Measurements from ENCODE around the gene CD55.
"Not testable (repeated sequence)": the region's sequence is repeated elsewhere in the genome, so short reads cannot be mapped to it uniquely, and the experiment has no call there.

CD55 gene

DNA sequence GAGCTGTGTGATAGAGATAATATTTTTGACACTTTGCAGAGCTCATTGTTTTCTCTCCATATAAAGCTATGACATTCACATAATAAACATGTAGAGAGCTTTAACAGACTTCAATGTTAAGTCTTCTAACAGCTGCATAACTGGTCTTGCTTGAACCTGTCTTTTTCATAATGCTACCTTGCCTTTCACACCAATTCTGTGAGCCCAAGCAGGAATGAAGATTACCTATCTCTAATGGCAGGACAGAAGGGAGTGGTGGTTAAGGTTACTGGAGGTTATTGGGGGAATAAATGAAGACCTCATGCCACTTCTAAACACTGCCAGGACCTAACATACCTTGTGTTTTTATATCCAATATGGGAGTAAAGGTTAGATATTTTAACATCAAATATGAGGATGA, 2.3 kb upstream of the CD55 start:
- TF ChIP-seq SUZ12 (IDR thresholded peaks at IDR 0.05) (no peak), CTBP1 (IDR thresholded peaks at IDR 0.05; ENCODE audit: borderline replicate concordance) (no peak), ELF4 (IDR thresholded peaks at IDR 0.05) (no peak), HDGF (IDR thresholded peaks at IDR 0.05; ENCODE audit: borderline replicate concordance) (no peak)
- ChIA-PET CTCF (no interaction called here), POLR2A (interaction anchor here (1.6 kb wide), 1 partner anchor 9 kb away, joined by 4 read pairs; no protein-coding TSS in a partner anchor)
- DNase-seq (ENCODE audit: extremely low spot score): no peak

DNA sequence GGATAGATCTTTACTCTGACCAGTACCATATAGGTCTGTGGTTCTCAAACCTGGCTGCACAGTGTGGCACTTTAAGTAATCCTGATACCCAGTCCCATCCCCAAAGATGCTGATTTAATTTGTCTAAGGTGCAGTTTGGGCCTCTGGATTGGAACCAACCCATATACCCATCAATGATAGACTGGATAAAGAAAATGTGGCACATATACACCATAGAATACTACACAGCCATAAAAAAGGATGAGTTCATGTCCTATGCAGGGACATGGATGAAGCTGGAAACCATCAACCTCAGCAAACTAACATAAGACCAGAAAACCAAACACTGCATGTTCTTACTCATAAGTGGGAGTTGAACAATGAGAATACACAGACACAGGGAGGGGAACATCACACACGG, 1.4 kb upstream of the CD55 start:
- POLR2A ChIA-PET: interaction anchor here (1.6 kb wide), 1 partner anchor 10 kb away, joined by 4 read pairs; no protein-coding TSS in a partner anchor
- CTCF ChIA-PET: interaction anchor here (0.5 kb wide), 1 partner anchor 605 kb away, joined by 5 read pairs; no protein-coding TSS in a partner anchor
- DNase-seq (ENCODE audit: extremely low spot score): not testable (repeated sequence)

DNA sequence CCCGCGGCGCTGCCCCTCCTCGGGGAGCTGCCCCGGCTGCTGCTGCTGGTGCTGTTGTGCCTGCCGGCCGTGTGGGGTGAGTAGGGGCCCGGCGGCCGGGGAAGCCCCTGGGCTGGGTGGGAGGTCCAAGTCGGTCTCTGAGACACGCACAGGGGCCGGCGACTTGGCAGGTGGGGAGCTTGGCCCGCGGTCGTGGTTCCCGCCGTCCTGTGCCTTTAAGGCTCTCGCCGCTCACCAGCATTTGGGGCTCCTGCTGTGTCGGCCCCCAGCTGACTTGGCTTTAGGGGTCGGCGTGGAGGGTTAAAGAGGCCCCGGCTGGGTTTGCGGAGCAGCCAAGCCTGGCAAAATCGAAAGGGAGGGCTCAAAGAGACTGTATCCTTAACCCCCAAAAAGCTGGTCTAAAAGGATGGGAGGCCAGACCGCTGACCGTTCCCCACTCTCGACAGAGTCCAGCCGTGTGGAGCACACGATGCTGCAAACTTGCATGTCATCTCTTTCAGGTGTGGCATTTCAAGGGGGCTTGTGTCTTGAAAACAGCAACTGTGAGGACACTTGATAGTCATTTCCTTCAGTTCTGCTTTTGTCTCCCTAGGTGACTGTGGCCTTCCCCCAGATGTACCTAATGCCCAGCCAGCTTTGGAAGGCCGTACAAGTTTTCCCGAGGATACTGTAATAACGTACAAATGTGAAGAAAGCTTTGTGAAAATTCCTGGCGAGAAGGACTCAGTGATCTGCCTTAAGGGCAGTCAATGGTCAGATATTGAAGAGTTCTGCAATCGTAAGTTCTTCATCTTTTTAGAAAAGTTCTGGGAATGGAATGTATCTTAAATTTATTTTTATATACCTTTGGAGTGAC, 540 bp downstream of the CD55 start:
- DNase-seq (ENCODE audit: extremely low spot score): no peak
- ChIA-PET CTCF (interaction anchor here (1.0 kb wide), 1 partner anchor 34 kb away, joined by 3 read pairs; no protein-coding TSS in a partner anchor), POLR2A (interaction anchor here (0.9 to 2.0 kb wide), 6 partner anchors 8 to 237 kb away, joined by 3 to 6 read pairs (median 4); no protein-coding TSS in a partner anchor)
- TF ChIP-seq NFRKB (IDR thresholded peaks at IDR 0.05) (no peak), FOXK2 (IDR thresholded peaks at IDR 0.05) (no peak), SP1 (IDR thresholded peaks at IDR 0.05) (no peak), FOXA1 (IDR thresholded peaks at IDR 0.05) (no peak), ELF4 (IDR thresholded peaks at IDR 0.05) (no peak), TARDBP (IDR thresholded peaks at IDR 0.05) (no peak), FOXM1 (IDR thresholded peaks at IDR 0.05; ENCODE audit: borderline replicate concordance) (no peak)
- TF ChIP-seq, protein P1, sequence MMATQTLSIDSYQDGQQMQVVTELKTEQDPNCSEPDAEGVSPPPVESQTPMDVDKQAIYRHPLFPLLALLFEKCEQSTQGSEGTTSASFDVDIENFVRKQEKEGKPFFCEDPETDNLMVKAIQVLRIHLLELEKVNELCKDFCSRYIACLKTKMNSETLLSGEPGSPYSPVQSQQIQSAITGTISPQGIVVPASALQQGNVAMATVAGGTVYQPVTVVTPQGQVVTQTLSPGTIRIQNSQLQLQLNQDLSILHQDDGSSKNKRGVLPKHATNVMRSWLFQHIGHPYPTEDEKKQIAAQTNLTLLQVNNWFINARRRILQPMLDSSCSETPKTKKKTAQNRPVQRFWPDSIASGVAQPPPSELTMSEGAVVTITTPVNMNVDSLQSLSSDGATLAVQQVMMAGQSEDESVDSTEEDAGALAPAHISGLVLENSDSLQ (IDR thresholded peaks at IDR 0.05): no peak

DNA sequence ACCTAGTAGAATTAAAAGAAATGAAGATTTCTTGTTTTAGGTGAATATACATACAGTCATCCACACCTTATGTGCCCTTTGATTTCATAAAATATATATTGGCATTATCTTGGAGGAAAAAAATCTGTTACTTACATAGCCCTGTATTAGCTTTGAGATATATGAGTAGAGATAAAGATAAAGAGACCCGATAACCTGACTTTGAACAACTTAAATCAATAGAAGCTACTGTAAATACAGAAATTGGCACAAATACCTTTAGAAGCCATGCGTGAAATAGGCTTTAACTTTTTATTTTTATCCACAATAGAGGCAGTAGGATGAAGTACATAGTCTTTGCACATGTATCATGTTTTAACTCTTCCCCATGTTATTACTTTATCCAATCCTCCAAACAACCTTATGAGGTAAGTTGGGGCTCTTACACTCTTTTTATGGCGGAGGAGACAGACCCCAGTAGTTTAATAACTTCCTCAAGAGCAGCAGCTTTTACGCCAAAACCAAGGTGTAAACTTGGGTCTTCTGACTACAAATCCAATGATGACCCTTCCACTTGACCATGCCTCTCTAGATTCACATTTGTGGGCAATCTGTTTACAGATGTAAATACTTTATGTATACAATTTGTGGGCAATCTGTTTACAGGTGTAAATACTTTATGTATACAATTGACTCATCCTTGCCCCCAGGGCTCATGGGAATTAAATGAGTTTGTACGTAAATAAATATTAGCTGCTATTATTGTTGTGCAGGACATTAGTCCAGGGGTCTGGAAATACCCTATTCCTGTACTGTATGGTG, 2.1 kb downstream of the CD55 start:
- POLR2A ChIA-PET: no interaction called here
- DNase-seq (ENCODE audit: extremely low spot score): no peak

DNA sequence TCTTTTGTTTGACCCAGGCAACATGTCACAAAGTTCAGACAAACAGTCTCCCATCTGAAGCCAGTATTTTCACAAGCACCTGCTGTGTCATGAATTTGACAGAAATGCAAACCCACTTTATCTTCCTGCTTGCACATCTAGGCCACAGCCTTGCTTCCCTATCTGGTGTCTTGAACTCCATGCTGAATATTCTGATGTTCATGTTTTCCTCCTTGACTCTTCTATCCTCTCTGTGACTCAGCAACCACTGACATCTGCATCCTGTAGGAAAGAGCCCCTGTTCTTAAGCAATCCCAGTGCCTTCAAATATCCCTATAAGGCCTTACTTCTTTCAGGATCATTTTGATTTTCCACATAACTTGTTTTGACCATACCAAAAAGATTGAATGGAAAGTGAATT, 6.5 kb downstream of the CD55 start:
- POLR2A ChIA-PET: no interaction called here
- no peak for DNase-seq (ENCODE audit: extremely low spot score)
- TF ChIP-seq NFRKB (IDR thresholded peaks at IDR 0.05) (no peak), TARDBP (IDR thresholded peaks at IDR 0.05) (no peak), SUZ12 (IDR thresholded peaks at IDR 0.05) (no peak), ELF4 (IDR thresholded peaks at IDR 0.05) (no peak), FOXA1 (IDR thresholded peaks at IDR 0.05) (no peak), SP1 (IDR thresholded peaks at IDR 0.05) (no peak), CTBP1 (IDR thresholded peaks at IDR 0.05; ENCODE audit: borderline replicate concordance) (no peak), L3MBTL2 (conservative IDR thresholded peaks at IDR 0.05) (no peak), ARNT (IDR thresholded peaks at IDR 0.05) (no peak)
- TF ChIP-seq, protein P1 (IDR thresholded peaks at IDR 0.05): no peak
- CTCF ChIA-PET: no interaction called here

More for the DNA sequence above, 2.1 kb downstream of the CD55 start:
- CTCF ChIA-PET: no interaction called here
- TF ChIP-seq CTBP1 (IDR thresholded peaks at IDR 0.05; ENCODE audit: borderline replicate concordance) (no peak), ZNF384 (IDR thresholded peaks at IDR 0.05) (no peak), NFRKB (IDR thresholded peaks at IDR 0.05) (no peak), HDGF (IDR thresholded peaks at IDR 0.05; ENCODE audit: borderline replicate concordance) (no peak), FOXA1 (IDR thresholded peaks at IDR 0.05) (no peak), TARDBP (IDR thresholded peaks at IDR 0.05) (no peak), FOXM1 (IDR thresholded peaks at IDR 0.05; ENCODE audit: borderline replicate concordance) (no peak), SP1 (IDR thresholded peaks at IDR 0.05) (no peak), ARNT (IDR thresholded peaks at IDR 0.05) (no peak), BHLHE40 (IDR thresholded peaks at IDR 0.05; ENCODE audit: borderline replicate concordance) (no peak), ELF4 (IDR thresholded peaks at IDR 0.05) (no peak), SUZ12 (IDR thresholded peaks at IDR 0.05) (no peak), FOXK2 (IDR thresholded peaks at IDR 0.05) (no peak), L3MBTL2 (conservative IDR thresholded peaks at IDR 0.05) (no peak), LEF1 (IDR thresholded peaks at IDR 0.05; ENCODE audit: borderline replicate concordance) (no peak)
- TF ChIP-seq, protein P1 (IDR thresholded peaks at IDR 0.05): no peak

DNA sequence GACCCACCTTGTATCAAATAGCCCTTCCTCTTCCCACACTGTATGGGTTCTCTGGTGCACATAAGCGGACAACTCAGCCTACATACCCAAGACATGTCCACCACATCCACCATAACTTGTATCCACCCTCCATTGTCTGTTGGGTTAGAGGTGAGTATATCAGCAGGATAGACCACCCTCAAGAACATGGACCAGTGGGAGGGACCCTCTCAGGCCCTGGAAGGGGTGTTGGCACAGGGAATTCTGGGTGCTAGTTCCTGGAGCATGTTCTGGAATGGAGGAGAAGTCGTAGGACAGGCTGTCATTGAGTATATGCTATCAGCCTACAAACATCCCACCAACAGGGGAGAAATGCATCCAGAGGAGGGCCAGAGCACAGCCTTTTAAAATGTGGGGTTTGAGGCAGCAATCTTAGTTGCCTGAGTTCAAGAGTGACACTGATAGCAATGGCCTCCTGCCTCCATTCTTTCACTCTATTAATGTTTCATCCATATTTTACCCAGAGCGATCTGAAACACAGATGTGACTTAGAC, 7.5 kb downstream of the CD55 start:
- DNase-seq (ENCODE audit: extremely low spot score): no peak
- POLR2A ChIA-PET: no interaction called here
- CTCF ChIA-PET: no interaction called here
- TF ChIP-seq, protein P1 (IDR thresholded peaks at IDR 0.05): no peak
- no peak for TF ChIP-seq L3MBTL2 (conservative IDR thresholded peaks at IDR 0.05)
- TF ChIP-seq ARNT (IDR thresholded peaks at IDR 0.05): no peak
- no peak for TF ChIP-seq ELF4 (IDR thresholded peaks at IDR 0.05)
- no peak for TF ChIP-seq FOXK2 (IDR thresholded peaks at IDR 0.05)
- TF ChIP-seq CTBP1 (IDR thresholded peaks at IDR 0.05; ENCODE audit: borderline replicate concordance): no peak
- no peak for TF ChIP-seq HDGF (IDR thresholded peaks at IDR 0.05; ENCODE audit: borderline replicate concordance)
